T-helper 2 cell treated with Interferon-gamma antibody and Interleukin-4, amounts not matched to agents 100 ng/mL and 5 ng/mL, for 36 hours (primary cell): Measurements from ENCODE around the gene ITGA5. TPM values are rescaled to one million over a fixed set of nuclear protein-coding genes. Genes with fewer than 3 reads are reported as not detected.

Source experiments
- intact Hi-C: fragments of 100-400 bp; cut with micrococcal nuclease; formaldehyde crosslinking; loops from one replicate; pipeline ENCODE4 v1.15.1; 2023
- total RNA-seq: library from RNA; stranded (reverse); gene quantifications from 2 replicates; pipeline ENCODE4 v1.2.3, GENCODE V29; 2022

The ITGA5 gene
- total RNA-seq, 1 donor from 2014 or later: 80.3 TPM

DNA sequence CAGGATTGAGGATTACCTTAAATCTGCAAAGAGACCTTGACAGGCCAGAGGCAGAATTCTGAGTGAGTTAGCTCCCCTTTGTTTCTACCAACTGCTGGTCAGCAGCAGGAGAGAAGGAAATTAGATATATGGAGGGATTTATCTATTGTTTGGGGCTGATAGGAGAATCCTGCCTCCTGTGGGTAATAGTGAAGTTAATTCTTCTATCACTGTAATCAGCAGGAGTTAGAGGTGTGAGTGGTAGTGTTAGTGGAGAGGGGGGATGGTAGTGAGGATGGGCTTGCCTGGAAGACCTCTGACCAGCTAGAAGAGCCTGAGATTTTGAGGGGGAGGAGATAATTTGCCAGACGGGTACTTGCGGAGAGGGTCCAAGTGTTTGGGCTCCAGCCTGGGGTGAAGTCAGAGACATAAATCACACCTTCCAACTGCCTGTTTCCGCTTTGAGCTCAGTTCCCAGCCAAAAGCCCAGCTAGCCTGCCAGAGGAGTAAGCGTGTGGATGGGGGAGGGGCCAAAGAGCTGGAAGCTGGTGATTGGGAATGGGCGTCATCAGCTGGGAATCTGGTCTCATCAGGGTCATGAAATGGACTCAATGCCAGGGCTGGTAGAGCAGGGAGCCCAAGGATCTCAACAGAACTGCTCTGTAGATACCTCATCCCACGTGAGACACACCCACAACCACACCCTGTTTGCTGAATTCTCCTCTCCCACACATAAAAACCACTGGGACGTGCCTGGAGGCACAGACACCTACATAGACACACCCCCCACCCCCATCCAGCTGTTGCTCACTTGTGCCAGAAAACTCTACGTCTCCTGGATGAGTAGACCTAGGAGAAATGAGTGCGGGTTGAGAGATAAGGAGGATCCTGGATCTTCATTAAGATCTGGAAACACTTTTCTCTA lies 13.1 kb upstream of the ITGA5 start:
- intact Hi-C loops: no loop called here

DNA sequence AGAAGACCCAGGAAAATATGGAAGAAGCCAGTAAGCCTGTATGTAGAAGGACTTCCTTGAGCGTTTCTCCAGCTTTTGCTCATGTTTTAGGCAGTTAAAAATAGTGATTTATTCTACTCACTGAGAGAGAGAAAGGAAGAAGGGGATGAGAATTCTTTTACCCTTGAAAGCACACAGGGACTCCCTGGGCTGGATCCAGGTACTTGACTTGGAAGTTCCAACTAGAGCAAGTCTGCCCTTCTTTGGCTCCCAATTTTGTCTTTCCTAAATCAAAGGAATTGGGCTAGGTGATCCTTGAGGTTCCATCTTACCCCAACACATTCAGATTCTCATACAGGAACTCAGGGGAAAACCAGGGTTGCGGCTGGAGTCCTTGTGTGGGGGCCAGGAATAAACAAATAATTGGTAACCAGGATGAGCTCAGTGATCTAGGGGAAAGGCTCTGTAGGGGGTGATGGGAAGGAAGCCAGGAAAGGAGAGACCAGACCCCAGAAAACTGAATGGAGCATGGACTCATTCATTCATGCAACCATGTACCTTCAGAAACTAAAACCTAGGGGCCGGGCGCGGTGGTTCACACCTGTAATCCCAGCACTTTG lies 11.5 kb upstream of the ITGA5 start:
- intact Hi-C loops: no loop called here

DNA sequence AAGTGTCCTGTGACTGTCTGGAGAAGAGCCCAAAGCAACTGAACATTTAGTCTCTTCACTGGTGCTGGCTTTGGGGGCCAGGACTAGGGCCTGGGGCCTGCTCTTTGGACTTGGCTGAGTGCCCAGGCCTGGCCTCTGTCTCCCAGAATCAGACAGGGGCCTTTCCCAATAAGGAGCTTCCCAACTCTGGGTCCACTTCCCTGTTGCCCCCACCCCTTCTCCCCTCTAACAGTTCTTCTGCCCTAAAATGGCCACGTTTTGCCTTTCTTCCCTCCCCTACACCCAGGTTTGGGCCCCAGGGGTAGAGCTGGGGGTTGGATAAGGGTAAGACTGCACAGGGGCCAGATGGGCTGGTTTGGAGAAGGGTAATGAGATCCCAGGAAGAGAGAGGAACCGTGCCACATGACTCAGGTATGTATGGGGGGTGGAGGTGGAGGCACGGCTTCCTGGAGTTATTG lies 10.0 kb upstream of the ITGA5 start:
- intact Hi-C loops: no loop called here

DNA sequence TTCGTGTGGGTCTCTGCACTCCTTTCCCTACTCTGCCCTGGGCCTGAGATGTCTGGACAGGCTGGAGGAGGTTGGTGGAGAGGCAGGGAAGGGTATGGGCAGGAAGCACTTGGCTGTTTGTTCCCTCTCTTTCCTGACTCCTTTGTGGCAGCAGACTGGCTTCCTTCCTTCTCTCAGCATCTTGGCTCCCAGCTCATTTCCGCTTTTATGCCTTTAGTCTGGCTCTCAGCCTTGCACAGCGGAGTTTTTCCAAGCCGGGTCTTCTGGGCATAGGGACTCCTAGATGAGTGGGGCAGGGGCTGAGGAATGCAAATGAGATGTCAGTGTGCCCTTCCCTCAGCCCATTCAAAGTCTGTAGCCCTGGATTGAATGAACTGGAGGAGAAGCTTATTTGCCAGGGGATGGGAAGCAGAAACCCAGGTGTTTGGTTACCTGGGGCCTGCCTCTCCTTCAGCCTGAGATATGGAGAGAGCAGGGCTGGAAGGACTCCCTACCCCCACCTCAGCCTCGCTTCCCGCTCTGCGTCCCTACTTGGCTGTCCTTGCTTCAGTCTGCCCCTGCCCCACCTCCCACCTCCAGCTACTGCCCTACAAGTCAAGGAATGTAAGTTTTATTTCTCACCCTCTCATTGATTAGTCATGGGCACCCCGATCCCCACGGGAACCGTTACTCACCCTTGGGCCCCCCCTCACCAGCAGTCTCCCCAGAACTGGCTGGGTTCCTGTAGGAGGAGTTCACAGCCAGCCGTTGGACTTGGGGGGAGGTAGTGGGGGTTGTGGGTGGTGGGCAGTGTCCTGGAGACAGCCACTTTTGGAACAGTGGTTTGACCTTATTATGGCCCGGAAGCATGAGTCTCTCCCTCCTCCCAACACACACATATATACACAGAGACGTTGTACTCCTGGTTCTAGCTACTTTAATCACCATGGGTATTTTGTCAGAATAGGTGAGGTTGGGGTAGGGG lies 9.3 kb upstream of the ITGA5 start:
- intact Hi-C loops: no loop called here

DNA sequence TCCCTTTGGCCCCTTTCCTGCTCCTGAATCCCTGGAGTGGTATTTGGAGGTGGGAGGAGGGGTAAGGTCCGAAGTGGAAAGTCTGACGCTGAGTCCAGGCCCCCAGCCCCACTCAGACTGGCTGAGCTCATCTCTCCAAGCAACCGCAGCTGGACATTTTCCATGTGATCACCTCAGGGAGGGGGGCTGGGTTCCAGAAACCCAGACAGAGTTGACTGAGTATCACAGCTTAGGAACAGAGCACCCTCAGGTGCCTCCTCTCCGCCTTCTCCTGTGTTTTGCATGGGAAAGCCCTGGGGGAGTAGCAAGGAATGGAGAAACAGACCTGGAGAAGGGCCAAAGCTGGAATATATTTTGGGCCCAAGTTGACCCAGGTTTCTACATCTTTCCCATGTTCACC lies 8.0 kb upstream of the ITGA5 start:
- intact Hi-C loops: no loop called here

GRCh38 chr12:54426690-54427089 lies 7.6 kb upstream of the ITGA5 start:
- intact Hi-C loops: no loop called here

- intact Hi-C loops: no loop called here
These were observed 6.6 kb upstream of the ITGA5 start for GRCh38 chr12:54425702-54426101.

DNA sequence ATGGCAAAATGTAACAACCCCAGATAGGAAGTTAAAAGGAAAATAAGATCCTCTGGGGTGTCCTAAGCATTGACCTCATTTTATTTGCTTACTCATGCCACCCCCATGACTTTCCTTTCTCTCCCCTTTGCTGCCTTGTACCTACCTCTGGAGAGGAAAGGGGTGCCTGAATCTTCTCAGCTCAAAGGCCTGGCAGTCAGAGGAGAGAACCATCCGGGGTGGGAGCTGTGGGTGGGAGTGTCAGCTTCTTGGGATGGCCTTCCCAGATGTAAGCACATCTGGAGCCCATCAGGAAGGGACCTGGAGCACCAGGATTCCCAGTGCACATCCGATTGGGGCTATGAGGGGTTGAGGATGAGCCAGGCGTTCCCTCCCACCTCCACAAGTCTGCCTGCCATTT lies 5.2 kb upstream of the ITGA5 start:
- intact Hi-C loops: no loop called here

- intact Hi-C loops: no loop called here
These were observed 4.7 kb upstream of the ITGA5 start for GRCh38 chr12:54423816-54424150.

DNA sequence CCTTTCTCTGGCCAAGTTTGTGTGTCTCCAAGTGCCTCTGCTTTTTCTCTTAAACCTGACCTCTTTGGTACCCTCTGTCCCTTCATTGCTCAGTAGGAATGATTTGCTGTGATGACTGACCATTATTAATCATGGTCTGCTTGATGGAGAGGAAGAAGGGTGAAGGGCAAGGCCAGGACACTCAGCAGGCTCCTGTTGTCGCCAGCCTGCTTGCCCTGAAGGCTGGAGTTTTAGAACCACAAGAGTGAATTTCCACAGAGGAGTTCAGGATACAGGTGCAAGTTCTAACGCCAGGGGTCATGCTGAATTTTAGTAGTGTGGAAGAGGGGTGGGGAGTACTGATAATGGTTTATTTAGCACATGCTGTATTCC lies 2.8 kb upstream of the ITGA5 start:
- intact Hi-C loops: no loop called here

GRCh38 chr12:54421175-54421878 lies 2.3 kb upstream of the ITGA5 start:
- intact Hi-C loops: no loop called here

- intact Hi-C loops: no loop called here
These were observed 1.7 kb upstream of the ITGA5 start for GRCh38 chr12:54420766-54421144.

DNA sequence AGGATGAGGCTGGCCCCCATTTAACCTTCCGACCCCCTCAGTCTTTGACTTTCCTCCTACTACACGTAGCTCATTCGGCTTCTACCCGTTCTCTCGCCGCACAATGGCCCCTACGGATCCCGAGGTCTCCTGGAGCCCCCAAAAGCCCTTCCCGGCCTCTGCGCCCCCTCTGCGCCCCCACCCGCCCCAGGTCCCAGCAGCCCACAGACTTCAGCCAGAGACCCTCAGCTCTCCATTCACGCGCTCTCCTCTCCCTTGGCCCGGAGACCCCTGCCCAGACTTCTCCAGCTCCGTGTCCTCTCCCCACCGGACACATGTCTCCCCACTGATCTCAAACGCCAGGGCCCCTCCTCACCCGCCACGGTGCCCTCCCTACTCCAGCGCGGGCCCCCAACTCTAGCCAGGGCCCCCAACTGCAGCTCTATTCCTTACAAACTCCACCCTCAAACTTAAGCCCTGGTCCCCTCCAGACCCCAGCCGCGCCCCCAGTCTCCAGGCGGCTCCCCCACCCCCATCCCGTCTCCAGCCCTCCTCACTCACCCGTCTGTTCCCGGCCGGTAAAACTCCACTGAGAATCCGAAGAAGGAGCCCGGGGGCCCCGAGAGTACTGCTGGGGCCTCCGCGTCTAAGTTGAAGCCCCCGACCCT lies 502 bp downstream of the ITGA5 start:
- intact Hi-C loops: loop anchor here (10.0 kb wide), 1 partner anchor 566 kb away; the partner anchor contains the start of gene TESPA1

- intact Hi-C loops: loop anchor here (10.0 kb wide), 1 partner anchor 567 kb away; the partner anchor contains the start of gene TESPA1
These were observed 1.2 kb downstream of the ITGA5 start for GRCh38 chr12:54417712-54418440.

DNA sequence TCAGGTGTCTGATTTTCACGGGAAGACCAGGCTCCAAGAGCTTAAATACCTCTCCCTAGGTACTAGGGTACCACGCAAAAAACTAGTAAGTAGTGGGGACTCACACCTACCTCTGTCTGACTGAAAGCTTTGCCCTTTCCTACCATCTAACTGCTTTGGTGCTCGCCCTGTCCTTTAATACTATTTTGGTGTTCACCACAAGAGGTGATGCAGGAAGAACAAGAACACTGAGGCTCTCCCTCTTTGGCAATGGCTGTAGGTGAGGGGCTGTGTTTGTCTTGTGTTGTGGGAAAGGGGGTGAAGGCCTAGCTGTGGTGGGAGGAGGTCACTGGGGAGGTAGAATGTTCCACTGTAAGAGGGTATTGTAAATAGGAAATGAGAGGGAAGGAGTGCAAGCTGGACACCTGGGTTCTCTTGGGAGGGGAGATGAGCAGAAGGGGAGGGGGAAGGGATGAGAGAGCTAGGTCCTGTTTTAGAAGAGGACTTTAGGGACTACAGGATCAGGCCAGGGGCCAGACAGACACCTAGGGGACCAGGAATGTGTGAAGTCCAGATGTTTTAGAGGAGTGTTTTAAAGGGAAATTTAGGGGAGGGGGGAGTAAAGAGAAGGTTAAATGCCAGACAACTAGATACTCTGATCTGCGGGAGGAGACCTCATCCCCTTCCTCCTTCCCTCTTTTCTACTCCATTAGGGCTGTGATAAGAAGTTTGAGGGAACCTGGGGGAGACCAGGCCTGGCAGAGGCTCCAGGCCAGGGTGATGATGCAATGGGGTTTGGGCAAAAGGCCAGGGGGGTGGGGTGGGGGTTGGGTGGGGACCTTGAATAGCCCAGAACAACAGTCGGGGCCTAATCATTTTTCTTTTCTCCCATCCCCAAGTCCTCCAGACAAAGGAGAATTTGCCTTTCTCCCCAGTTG lies 2.1 kb downstream of the ITGA5 start:
- intact Hi-C loops: loop anchor here (10.0 kb wide), 1 partner anchor 568 kb away; the partner anchor contains the start of gene TESPA1

GRCh38 chr12:54415221-54415929 lies 3.7 kb downstream of the ITGA5 start:
- intact Hi-C loops: loop anchor here (10.0 kb wide), 1 partner anchor 569 kb away; the partner anchor contains the start of gene TESPA1

GRCh38 chr12:54413284-54414190 lies 5.5 kb downstream of the ITGA5 start:
- intact Hi-C loops: loop anchor here (2.0 to 10.0 kb wide), 5 partner anchors 15 to 571 kb away; partner anchors contain the start of genes CBX5, HNRNPA1, NCKAP1L and TESPA1
